ENCODE results near the gene RGS3.

RGS3 gene

GRCh38 chr9:113479174-113479621, 15.7 kb downstream of the RGS3 start:
- no peak overlapping the region for H3K27ac Mint-ChIP-seq
- no peaks in the 10 kb centered on the region for H3K36me3 Mint-ChIP-seq (ENCODE audit: low read depth)
- TF ChIP-seq CTCF (IDR thresholded peaks at IDR 0.05; ENCODE audit: unreplicated experiment in 3 of 3) = no peak
- H3K4me1 Mint-ChIP-seq = no peaks in the 10 kb centered on the region
- H3K4me3 Mint-ChIP-seq = no peak overlapping the region
- no peaks in the 10 kb centered on the region for H3K9me3 Mint-ChIP-seq
- H3K27me3 Mint-ChIP-seq (ENCODE audit: low read depth) = peaks cover 7% of the 10 kb centered on the region

GRCh38 chr9:113480612-113481011, 17.1 kb downstream of the RGS3 start:
- Mint-ChIP-seq H3K4me3 (no peak overlapping the region), H3K27me3 (ENCODE audit: low read depth) (peaks cover 5% of the 10 kb centered on the region), H3K36me3 (ENCODE audit: low read depth) (no peaks in the 10 kb centered on the region), H3K4me1 (no peaks in the 10 kb centered on the region), H3K9me3 (no peaks in the 10 kb centered on the region), H3K27ac (no peak overlapping the region)
- TF ChIP-seq CTCF (IDR thresholded peaks at IDR 0.05; ENCODE audit: unreplicated experiment in 3 of 3) = no peak

GRCh38 chr9:113481176-113481787, 17.8 kb downstream of the RGS3 start:
- peaks cover 5% of the 10 kb centered on the region for H3K27me3 Mint-ChIP-seq (ENCODE audit: low read depth)
- H3K36me3 Mint-ChIP-seq (ENCODE audit: low read depth) = no peaks in the 10 kb centered on the region
- H3K4me1 Mint-ChIP-seq = no peaks in the 10 kb centered on the region
- H3K4me3 Mint-ChIP-seq = no peak overlapping the region
- no peaks in the 10 kb centered on the region for H3K9me3 Mint-ChIP-seq
- no peak overlapping the region for H3K27ac Mint-ChIP-seq
- no peak for TF ChIP-seq CTCF (IDR thresholded peaks at IDR 0.05; ENCODE audit: unreplicated experiment in 3 of 3)

GRCh38 chr9:113482341-113482740, 18.8 kb downstream of the RGS3 start:
- Mint-ChIP-seq H3K27ac (no peak overlapping the region), H3K4me3 (no peak overlapping the region), H3K4me1 (no peaks in the 10 kb centered on the region), H3K36me3 (ENCODE audit: low read depth) (no peaks in the 10 kb centered on the region), H3K9me3 (no peaks in the 10 kb centered on the region), H3K27me3 (ENCODE audit: low read depth) (peaks cover 1% of the 10 kb centered on the region)
- no peak for TF ChIP-seq CTCF (IDR thresholded peaks at IDR 0.05; ENCODE audit: unreplicated experiment in 3 of 3)

GRCh38 chr9:113482991-113483675, 19.6 kb downstream of the RGS3 start:
- Mint-ChIP-seq H3K36me3 (ENCODE audit: low read depth) (no peaks in the 10 kb centered on the region), H3K4me3 (no peak overlapping the region), H3K27ac (no peak overlapping the region)

More at GRCh38 chr9:113482991-113483675, 19.6 kb downstream of the RGS3 start:
- Mint-ChIP-seq H3K9me3 (no peaks in the 10 kb centered on the region), H3K4me1 (no peaks in the 10 kb centered on the region), H3K27me3 (ENCODE audit: low read depth) (peaks cover 5% of the 10 kb centered on the region)
- TF ChIP-seq CTCF (IDR thresholded peaks at IDR 0.05; ENCODE audit: unreplicated experiment in 3 of 3) = no peak
